IPS DF 4.7 (cell line): ENCODE data around the gene PREX1.
"Not testable (repeated sequence)": the region's sequence is repeated elsewhere in the genome, so short reads cannot be mapped to it uniquely, and the experiment has no call there.

Experiments used
- DNase-seq: peaks from one replicate; pipeline ENCODE4 v3.0.0-alpha.2; 2013; ENCODE audit warnings: low spot score; ENCODE audit errors: extremely low read depth

PREX1 gene

DNA sequence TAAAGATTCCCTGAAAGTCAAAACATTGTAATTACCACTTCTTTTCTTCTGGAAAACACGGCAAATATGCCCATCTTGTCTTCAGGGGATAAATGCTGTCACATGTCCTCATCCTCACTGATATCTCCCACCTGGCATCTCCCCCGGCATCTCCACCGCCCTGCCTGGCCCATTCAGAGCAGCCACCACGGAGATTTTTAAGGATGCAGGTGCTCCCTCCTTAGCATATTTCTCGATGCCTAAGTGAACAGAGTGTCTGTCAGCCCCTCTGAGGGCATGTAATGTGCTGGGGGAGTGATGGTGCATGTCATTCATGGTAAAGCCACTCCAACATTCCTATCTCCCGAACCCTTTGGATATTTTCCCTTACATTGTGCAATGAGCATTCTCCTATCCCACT is 215.5 kb downstream of the PREX1 start:
- DNase-seq, result no peak

DNA sequence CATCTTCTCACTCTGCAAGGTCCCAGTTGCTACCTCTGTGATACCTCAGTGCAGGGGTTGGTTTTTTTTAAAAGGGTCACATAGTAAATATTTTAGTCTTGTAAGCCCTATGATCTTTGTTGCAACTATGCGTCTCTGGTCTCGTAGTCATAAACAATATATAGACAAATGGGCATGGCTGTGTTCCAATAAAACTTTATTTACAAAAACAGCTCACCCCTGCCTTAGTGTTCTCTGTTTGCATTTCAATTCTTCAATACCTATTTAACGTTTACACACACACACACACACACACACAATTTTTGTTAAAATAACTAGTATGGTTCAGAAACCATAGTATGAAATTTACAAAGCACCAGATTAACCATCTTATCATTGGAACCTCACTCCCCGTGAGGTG is 216.8 kb downstream of the PREX1 start:
- no peak for DNase-seq

DNA sequence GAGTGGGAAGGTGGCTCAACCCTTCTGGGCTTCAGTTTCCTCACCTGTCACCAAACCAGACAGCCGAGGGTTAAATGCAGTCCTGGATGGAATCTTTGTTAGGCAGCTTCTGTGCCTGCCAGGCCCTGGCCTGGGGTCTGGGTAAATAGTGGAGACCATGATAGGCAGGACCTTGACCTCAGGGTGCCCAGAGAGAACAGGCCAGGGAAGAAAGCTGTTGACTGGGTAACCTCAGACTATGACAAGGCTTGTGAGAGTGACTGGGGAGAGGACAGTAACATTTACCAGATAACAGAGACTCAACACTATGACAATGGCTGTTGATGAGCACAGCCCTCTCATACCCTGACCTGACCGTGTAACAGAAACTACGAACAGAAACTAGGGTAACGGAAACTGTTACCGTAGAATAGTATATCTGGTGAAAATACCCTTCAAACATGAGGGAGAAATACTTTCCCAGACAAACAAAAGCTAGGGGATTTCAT is 218.3 kb downstream of the PREX1 start:
- DNase-seq, result no peak

- no peak for DNase-seq
Observed at GRCh38 chr20:48608756-48609155, 219.0 kb downstream of the PREX1 start.

GRCh38 chr20:48607544-48607865 is 220.3 kb downstream of the PREX1 start:
- DNase-seq, result no peak

DNA sequence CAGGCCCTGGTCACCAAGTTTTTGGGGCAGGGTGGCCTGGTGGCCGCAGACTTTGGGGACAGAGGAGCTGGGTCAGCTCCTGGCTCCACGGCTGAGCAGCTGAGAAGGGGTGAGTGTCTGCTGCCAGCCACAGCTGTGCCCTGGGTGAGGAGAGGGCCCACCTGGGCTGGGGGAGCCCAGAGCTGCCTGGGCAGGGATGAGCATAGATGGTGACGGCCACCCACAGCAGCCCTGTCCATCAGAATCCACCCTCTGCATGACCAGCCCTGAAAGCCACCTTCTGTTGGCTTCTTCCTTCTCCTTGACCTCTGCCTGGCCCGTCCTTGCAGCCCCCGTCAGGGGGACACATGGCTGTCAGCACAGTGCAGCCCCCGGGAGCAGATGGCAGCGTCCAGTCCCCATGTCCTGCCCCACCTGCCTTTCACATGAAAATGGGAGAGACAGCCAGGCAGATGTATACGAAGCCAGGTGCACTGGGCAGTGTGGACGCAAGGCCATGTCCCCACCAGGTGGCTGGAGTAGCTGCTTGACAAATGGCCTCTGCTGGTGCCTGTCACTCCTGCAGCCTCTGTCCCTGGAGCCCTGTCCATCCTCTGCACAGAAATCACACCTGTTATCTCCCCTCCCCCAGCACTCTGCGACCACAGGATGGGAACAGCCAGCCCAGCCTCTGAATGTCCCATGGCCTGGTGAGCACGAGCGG is 220.8 kb downstream of the PREX1 start:
- DNase-seq, result no peak

GRCh38 chr20:48606172-48606840 is 221.5 kb downstream of the PREX1 start:
- no peak for DNase-seq

DNA sequence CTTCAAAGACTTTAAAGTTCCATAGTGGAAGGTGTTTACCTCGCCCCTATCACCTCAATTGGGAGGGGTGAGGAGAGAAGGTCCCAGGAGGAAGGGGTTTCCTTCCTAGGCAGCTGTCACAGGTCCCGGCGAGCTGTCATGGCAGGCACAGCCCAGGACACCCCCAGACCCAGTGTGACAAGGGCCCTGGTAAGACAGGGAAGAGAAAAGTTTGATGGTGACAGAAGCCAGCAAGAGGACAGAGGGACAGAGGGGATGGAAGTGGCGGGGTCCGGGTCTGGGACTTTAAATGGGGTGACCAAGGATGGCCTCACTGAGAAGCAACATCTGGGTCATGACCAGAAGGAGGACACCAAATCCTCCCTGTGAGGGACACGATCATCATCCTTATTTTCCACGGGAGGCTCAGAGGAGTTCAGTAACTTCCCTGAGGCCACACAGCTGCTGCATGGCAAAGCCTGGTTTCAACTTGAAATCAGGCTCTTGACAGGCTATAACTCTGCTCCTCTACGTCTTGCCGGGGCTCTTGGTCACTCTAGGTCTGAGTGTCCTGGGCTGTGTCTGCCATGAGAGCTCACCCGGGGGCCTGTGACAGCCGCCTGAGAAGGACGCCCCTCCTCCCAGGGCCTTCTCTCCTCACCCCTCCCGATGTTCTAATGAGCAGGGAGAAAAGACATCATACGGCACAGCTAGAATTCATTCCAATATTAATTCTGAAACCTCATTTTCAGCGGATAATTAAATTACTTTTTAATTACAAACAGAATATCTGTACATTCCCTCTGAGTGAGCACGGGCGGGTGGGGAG is 222.2 kb downstream of the PREX1 start:
- DNase-seq, result no peak

GRCh38 chr20:48604936-48605335 is 222.9 kb downstream of the PREX1 start:
- no peak for DNase-seq

- no peak for DNase-seq
Observed at GRCh38 chr20:48604426-48604825, 223.4 kb downstream of the PREX1 start.

GRCh38 chr20:48603819-48604405 is 223.9 kb downstream of the PREX1 start:
- DNase-seq, result no peak

GRCh38 chr20:48603116-48603818 is 224.5 kb downstream of the PREX1 start:
- no peak for DNase-seq

GRCh38 chr20:48601798-48602197 is 226.0 kb downstream of the PREX1 start:
- DNase-seq, result no peak

DNA sequence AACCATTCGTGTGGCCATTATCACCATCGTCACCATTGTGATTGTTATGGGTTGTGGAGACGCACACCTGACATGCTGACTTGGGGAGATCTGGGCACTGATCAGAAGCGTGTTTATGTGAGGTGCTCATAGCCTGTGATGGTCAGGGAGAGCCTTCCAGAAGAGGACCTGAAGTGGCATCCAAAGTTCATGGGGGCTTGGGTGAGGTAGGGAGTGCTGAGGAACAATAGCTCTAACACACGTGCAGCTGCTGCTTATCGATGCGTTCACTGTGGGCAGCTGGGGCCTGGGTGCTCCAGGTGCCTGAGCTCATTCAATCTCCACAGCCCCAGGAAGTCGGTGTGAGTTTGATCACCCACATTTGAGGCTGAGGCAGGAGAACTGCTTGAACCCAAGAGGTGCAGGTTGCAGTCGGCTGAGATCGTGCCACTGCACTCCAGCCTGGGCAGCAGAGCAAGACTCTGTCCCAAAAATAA is 227.3 kb downstream of the PREX1 start:
- no peak for DNase-seq

DNA sequence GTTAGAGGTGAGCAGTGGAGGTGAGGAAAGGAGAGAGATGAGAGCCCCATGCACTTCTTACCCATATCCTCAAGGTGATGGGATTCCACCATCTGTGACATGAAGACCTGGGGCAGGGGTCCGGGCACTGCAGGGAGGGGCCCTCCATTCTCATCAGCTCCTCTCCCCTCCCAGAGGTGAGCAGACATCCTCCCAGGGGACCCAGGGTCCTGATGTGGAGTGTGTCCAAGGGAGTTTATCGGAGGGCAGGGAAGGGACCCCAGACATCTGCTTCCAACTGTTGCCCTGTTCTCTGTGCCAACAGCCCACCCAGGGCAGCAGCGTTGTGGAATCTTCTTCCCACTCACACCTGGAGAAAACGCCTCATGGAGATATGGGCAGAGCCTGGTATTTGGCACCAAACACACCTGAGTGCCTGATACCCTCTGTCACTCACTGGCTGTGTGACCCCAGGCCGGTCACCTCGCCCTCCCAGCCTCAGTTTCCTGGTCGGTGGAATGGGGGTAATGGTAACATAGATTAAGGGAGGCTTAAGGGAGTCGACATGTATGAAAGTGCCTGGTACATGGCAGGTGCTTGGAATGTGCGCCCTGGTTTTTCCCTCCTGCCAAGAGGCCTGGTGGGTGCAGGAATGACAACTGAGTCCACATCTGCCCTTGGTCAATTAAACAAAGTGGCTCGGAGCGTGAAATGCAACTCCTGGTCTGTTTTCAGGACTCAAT is 227.9 kb downstream of the PREX1 start:
- no peak for DNase-seq

DNA sequence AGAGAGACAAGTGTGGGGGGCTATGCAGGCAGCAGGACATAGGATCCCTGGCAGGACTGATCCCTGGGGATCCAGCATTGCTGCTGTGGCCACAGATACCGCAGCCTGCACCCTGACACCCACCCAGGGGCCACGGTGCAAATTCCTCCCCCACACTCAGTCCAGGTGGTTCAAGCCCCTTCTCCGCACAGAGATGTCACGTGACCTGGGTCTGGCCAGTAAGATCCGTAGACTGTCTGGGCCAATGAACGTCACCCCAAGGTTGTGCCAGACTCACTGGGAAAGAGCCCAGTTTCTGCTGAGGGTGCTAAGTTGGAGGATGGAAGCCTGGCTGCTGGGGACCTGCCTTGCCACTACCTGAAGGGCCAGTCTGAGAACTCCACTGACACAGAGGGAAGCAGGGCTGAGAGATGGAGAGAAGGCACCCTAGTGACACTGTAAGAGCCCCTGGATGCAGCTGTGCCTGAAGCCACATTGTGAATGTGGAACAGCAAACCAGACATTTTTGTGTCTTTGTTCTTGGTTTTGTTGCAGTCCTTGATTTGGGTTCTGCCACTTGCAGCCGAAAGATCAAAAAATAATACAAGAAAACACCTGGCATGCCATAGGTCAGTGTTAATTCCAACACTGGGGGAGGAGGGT is 228.6 kb downstream of the PREX1 start:
- no peak for DNase-seq

DNA sequence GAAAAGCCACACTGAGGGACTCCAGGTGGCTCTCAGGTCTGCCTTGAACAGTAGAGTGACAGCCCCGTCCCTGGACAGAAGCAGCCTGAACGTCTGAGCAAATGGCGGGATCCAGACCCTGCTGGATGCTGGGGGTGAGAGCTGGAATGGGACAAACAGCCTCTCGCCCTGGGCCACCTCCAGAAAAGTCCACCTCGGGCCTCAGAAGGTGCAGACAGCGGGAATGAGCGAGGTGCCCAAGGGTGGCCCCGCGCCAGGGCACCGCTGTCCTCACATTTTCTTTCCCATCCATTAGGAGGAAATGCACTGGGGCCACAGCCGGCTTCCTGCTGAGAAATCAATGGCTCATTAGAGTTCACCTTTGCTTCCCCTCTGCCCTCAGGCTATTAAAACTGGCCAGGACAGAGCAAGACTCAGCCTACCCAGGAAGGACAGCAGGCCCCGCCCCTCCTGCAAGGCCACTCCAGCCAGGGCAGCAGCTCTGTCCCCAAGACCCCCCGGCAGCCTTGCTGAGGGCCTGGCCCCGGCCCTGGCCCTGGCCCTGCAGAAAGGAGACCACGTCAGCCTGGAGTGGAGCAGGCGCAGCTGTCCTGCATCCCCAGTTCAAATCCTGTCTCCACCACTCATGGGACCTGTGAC is 229.4 kb downstream of the PREX1 start:
- not testable (repeated sequence) for DNase-seq

DNA sequence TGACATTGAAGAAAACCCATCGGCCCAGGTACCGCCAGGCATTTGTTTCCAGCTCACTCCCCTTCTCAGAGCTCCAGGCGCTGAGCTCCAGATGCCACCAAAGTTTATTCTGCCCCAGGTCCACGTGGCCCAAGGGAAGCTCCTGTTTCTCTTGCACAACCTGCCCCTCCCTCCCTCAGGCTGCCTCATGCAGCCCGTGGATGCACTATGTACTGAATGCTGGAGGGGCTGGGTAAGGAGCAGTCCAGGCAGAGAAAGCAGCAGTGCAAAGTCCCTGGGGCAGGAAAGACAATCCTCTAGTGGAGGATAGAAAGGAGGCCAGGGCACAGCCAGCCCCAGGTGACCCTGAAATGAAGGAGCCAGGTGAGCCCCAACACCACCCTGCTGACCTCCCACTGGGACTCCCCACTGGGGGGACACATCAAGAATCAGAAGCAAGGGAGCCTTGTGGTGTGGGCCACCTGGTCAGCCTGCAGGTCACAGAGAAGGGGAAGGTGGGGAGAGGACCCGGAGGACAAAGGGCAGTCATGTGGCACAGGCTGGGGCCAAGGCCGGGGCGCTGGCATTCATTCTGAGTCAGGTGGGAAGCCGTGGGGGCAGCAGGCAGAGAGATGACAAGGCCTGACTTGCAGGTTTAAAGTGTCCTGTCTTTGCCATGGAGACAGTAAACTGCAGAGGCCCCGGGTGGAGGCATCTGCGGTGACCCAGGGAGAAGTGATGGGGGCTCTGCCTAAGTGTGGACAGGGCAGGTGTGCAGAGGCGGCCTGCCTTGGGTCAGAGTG is 230.1 kb downstream of the PREX1 start:
- no peak for DNase-seq
